ENCODE results near the gene CHSY3.

Gene CHSY3

GRCh38 chr5:130155345-130156011 is 251.2 kb downstream of the CHSY3 start:
- H3K36me3 ChIP-seq (ENCODE audit: control insufficient read depth, insufficient read depth, low read length), result no peaks in the 10 kb centered on the region
- no peak overlapping the region for H3K4me3 ChIP-seq (ENCODE audit: low read length)
- no peak overlapping the region for H3K9ac ChIP-seq (ENCODE audit: low read length)
- H3K27me3 ChIP-seq (ENCODE audit: control insufficient read depth, insufficient read depth, low read length), result no peaks in the 10 kb centered on the region
- peaks cover 3% of the 10 kb centered on the region for H3K4me1 ChIP-seq (ENCODE audit: control insufficient read depth, insufficient read depth, low read length)
- H3K27ac ChIP-seq (ENCODE audit: low read depth, low read length), result no peak overlapping the region

GRCh38 chr5:130158036-130158435 is 253.8 kb downstream of the CHSY3 start:
- peaks cover 3% of the 10 kb centered on the region for H3K4me1 ChIP-seq (ENCODE audit: control insufficient read depth, insufficient read depth, low read length)
- no peak overlapping the region for H3K27ac ChIP-seq (ENCODE audit: low read depth, low read length)
- no peak overlapping the region for H3K9ac ChIP-seq (ENCODE audit: low read length)
- no peak overlapping the region for H3K4me3 ChIP-seq (ENCODE audit: low read length)
- H3K36me3 ChIP-seq (ENCODE audit: control insufficient read depth, insufficient read depth, low read length), result no peaks in the 10 kb centered on the region
- no peaks in the 10 kb centered on the region for H3K27me3 ChIP-seq (ENCODE audit: control insufficient read depth, insufficient read depth, low read length)

- no peak overlapping the region for H3K4me3 ChIP-seq (ENCODE audit: low read length)
- peaks cover 3% of the 10 kb centered on the region for H3K4me1 ChIP-seq (ENCODE audit: control insufficient read depth, insufficient read depth, low read length)
- H3K27me3 ChIP-seq (ENCODE audit: control insufficient read depth, insufficient read depth, low read length), result no peaks in the 10 kb centered on the region
- no peak overlapping the region for H3K9ac ChIP-seq (ENCODE audit: low read length)
- H3K27ac ChIP-seq (ENCODE audit: low read depth, low read length), result no peak overlapping the region
- H3K36me3 ChIP-seq (ENCODE audit: control insufficient read depth, insufficient read depth, low read length), result no peaks in the 10 kb centered on the region
Measured at GRCh38 chr5:130159968-130160367, 255.7 kb downstream of the CHSY3 start.

- Histone ChIP-seq H3K27ac (ENCODE audit: low read depth, low read length) (no peak overlapping the region), H3K4me1 (ENCODE audit: control insufficient read depth, insufficient read depth, low read length) (no peaks in the 10 kb centered on the region), H3K27me3 (ENCODE audit: control insufficient read depth, insufficient read depth, low read length) (no peaks in the 10 kb centered on the region), H3K4me3 (ENCODE audit: low read length) (no peak overlapping the region), H3K9ac (ENCODE audit: low read length) (no peak overlapping the region), H3K36me3 (ENCODE audit: control insufficient read depth, insufficient read depth, low read length) (no peaks in the 10 kb centered on the region)
Measured at GRCh38 chr5:130164966-130165365, 260.7 kb downstream of the CHSY3 start.

GRCh38 chr5:130166839-130167490 is 262.7 kb downstream of the CHSY3 start:
- H3K4me3 ChIP-seq (ENCODE audit: low read length), result no peak overlapping the region
- no peaks in the 10 kb centered on the region for H3K36me3 ChIP-seq (ENCODE audit: control insufficient read depth, insufficient read depth, low read length)
- no peak overlapping the region for H3K9ac ChIP-seq (ENCODE audit: low read length)
- no peaks in the 10 kb centered on the region for H3K4me1 ChIP-seq (ENCODE audit: control insufficient read depth, insufficient read depth, low read length)
- H3K27me3 ChIP-seq (ENCODE audit: control insufficient read depth, insufficient read depth, low read length), result no peaks in the 10 kb centered on the region
- H3K27ac ChIP-seq (ENCODE audit: low read depth, low read length), result no peak overlapping the region

- Histone ChIP-seq H3K4me3 (ENCODE audit: low read length) (no peak overlapping the region), H3K9ac (ENCODE audit: low read length) (no peak overlapping the region), H3K4me1 (ENCODE audit: control insufficient read depth, insufficient read depth, low read length) (no peaks in the 10 kb centered on the region), H3K27ac (ENCODE audit: low read depth, low read length) (no peak overlapping the region), H3K27me3 (ENCODE audit: control insufficient read depth, insufficient read depth, low read length) (no peaks in the 10 kb centered on the region), H3K36me3 (ENCODE audit: control insufficient read depth, insufficient read depth, low read length) (no peaks in the 10 kb centered on the region)
Measured at GRCh38 chr5:130168211-130168610, 263.9 kb downstream of the CHSY3 start.

- Histone ChIP-seq H3K36me3 (ENCODE audit: control insufficient read depth, insufficient read depth, low read length) (no peaks in the 10 kb centered on the region), H3K9ac (ENCODE audit: low read length) (no peak overlapping the region), H3K4me1 (ENCODE audit: control insufficient read depth, insufficient read depth, low read length) (no peaks in the 10 kb centered on the region), H3K27ac (ENCODE audit: low read depth, low read length) (no peak overlapping the region), H3K27me3 (ENCODE audit: control insufficient read depth, insufficient read depth, low read length) (no peaks in the 10 kb centered on the region), H3K4me3 (ENCODE audit: low read length) (no peak overlapping the region)
Measured at GRCh38 chr5:130171699-130172098, 267.4 kb downstream of the CHSY3 start.

GRCh38 chr5:130183115-130183514 is 278.9 kb downstream of the CHSY3 start:
- H3K9ac ChIP-seq (ENCODE audit: low read length), result no peak overlapping the region
- H3K36me3 ChIP-seq (ENCODE audit: control insufficient read depth, insufficient read depth, low read length), result no peaks in the 10 kb centered on the region
- H3K27ac ChIP-seq (ENCODE audit: low read depth, low read length), result no peak overlapping the region
- no peaks in the 10 kb centered on the region for H3K4me1 ChIP-seq (ENCODE audit: control insufficient read depth, insufficient read depth, low read length)
- H3K27me3 ChIP-seq (ENCODE audit: control insufficient read depth, insufficient read depth, low read length), result no peaks in the 10 kb centered on the region
- no peak overlapping the region for H3K4me3 ChIP-seq (ENCODE audit: low read length)

GRCh38 chr5:130189961-130190360 is 285.7 kb downstream of the CHSY3 start:
- Histone ChIP-seq H3K9ac (ENCODE audit: low read length) (no peak overlapping the region), H3K4me3 (ENCODE audit: low read length) (no peak overlapping the region), H3K4me1 (ENCODE audit: control insufficient read depth, insufficient read depth, low read length) (no peaks in the 10 kb centered on the region), H3K36me3 (ENCODE audit: control insufficient read depth, insufficient read depth, low read length) (no peaks in the 10 kb centered on the region), H3K27me3 (ENCODE audit: control insufficient read depth, insufficient read depth, low read length) (no peaks in the 10 kb centered on the region), H3K27ac (ENCODE audit: low read depth, low read length) (no peak overlapping the region)

GRCh38 chr5:130198927-130199326 is 294.7 kb downstream of the CHSY3 start:
- Histone ChIP-seq H3K4me3 (ENCODE audit: low read length) (no peak overlapping the region), H3K27ac (ENCODE audit: low read depth, low read length) (no peak overlapping the region), H3K27me3 (ENCODE audit: control insufficient read depth, insufficient read depth, low read length) (no peaks in the 10 kb centered on the region), H3K9ac (ENCODE audit: low read length) (no peak overlapping the region), H3K36me3 (ENCODE audit: control insufficient read depth, insufficient read depth, low read length) (no peaks in the 10 kb centered on the region), H3K4me1 (ENCODE audit: control insufficient read depth, insufficient read depth, low read length) (no peaks in the 10 kb centered on the region)

GRCh38 chr5:130206686-130207085 is 302.4 kb downstream of the CHSY3 start:
- H3K27me3 ChIP-seq (ENCODE audit: control insufficient read depth, insufficient read depth, low read length), result no peaks in the 10 kb centered on the region
- no peak overlapping the region for H3K9ac ChIP-seq (ENCODE audit: low read length)
- no peaks in the 10 kb centered on the region for H3K36me3 ChIP-seq (ENCODE audit: control insufficient read depth, insufficient read depth, low read length)
- no peak overlapping the region for H3K4me3 ChIP-seq (ENCODE audit: low read length)
- no peaks in the 10 kb centered on the region for H3K4me1 ChIP-seq (ENCODE audit: control insufficient read depth, insufficient read depth, low read length)
- H3K27ac ChIP-seq (ENCODE audit: low read depth, low read length), result no peak overlapping the region

- no peaks in the 10 kb centered on the region for H3K4me1 ChIP-seq (ENCODE audit: control insufficient read depth, insufficient read depth, low read length)
- H3K36me3 ChIP-seq (ENCODE audit: control insufficient read depth, insufficient read depth, low read length), result no peaks in the 10 kb centered on the region
- H3K9ac ChIP-seq (ENCODE audit: low read length), result no peak overlapping the region
- H3K27me3 ChIP-seq (ENCODE audit: control insufficient read depth, insufficient read depth, low read length), result no peaks in the 10 kb centered on the region
- no peak overlapping the region for H3K27ac ChIP-seq (ENCODE audit: low read depth, low read length)
- no peak overlapping the region for H3K4me3 ChIP-seq (ENCODE audit: low read length)
Measured at GRCh38 chr5:130213607-130214006, 309.3 kb downstream of the CHSY3 start.

GRCh38 chr5:130216286-130216685 is 312.0 kb downstream of the CHSY3 start:
- Histone ChIP-seq H3K27ac (ENCODE audit: low read depth, low read length) (no peak overlapping the region), H3K4me1 (ENCODE audit: control insufficient read depth, insufficient read depth, low read length) (no peaks in the 10 kb centered on the region), H3K27me3 (ENCODE audit: control insufficient read depth, insufficient read depth, low read length) (no peaks in the 10 kb centered on the region), H3K4me3 (ENCODE audit: low read length) (no peak overlapping the region), H3K36me3 (ENCODE audit: control insufficient read depth, insufficient read depth, low read length) (no peaks in the 10 kb centered on the region), H3K9ac (ENCODE audit: low read length) (no peak overlapping the region)

Data from rectal smooth muscle tissue (tissue), 1 donor.